Loucy (cell line): Measurements from ENCODE around the gene CLDN6.
"Not testable (repeated sequence)": the region's sequence is repeated elsewhere in the genome, so short reads cannot be mapped to it uniquely, and the experiment has no call there.

Experiments
- H2AFZ ChIP-seq: fragments of 200-600 bp; sonication (generic); 2 replicates; pipeline ENCODE4 v1.6.0; 2016; ENCODE audit warnings: antibody characterized with exemption, mild to moderate bottlenecking, low read length, moderate library complexity
- H3F3A ChIP-seq: fragments of 200-600 bp; 2 replicates; pipeline ENCODE4 v1.6.0; 2016; ENCODE audit warnings: antibody characterized with exemption, low read depth, mild to moderate bottlenecking
- H3K27me3 ChIP-seq: fragments of 200-600 bp; sonication (generic); 2 replicates; pipeline ENCODE4 v1.6.1; 2014; ENCODE audit warnings: low read length, mild to moderate bottlenecking; ENCODE audit not compliant: insufficient read depth, poor library complexity, severe bottlenecking
- H3K36me3 ChIP-seq: fragments of 200-600 bp; sonication (generic); 2 replicates; pipeline ENCODE4 v1.6.1; 2016; ENCODE audit warnings: low read length; ENCODE audit not compliant: insufficient read depth
- H3K4me1 ChIP-seq: fragments of 200-600 bp; sonication (generic); 2 replicates; pipeline ENCODE4 v1.5.1; 2014; ENCODE audit warnings: low read length, mild to moderate bottlenecking; ENCODE audit not compliant: insufficient read depth, poor library complexity, severe bottlenecking
- H3K4me2 ChIP-seq: fragments of 200-600 bp; sonication (generic); 2 replicates; pipeline ENCODE4 v1.6.0; 2014; ENCODE audit warnings: antibody characterized with exemption, low read length, low read depth, mild to moderate bottlenecking; ENCODE audit not compliant: poor library complexity, severe bottlenecking
- H3K4me3 ChIP-seq: fragments of 200-600 bp; sonication (generic); 2 replicates; pipeline ENCODE4 v1.5.1; 2014; ENCODE audit warnings: low read length, mild to moderate bottlenecking, mixed read lengths; ENCODE audit not compliant: poor library complexity, severe bottlenecking
- H3K79me2 ChIP-seq: fragments of 200-600 bp; sonication (generic); 2 replicates; pipeline ENCODE4 v1.6.1; 2014; ENCODE audit warnings: low read length; ENCODE audit not compliant: insufficient read depth
- H3K9ac ChIP-seq: fragments of 200-600 bp; sonication (generic); 2 replicates; pipeline ENCODE4 v1.6.0; 2014; ENCODE audit warnings: mild to moderate bottlenecking, low read depth, low read length, moderate library complexity; ENCODE audit not compliant: poor library complexity, severe bottlenecking
- H3K9me2 ChIP-seq: fragments of 200-600 bp; sonication (generic); replicated peaks from 2 replicates; pipeline ENCODE4 v1.6.1; 2016; ENCODE audit warnings: low read depth, low read length, mixed read lengths
- H3K9me3 ChIP-seq: fragments of 200-600 bp; sonication (generic); 2 replicates; pipeline ENCODE4 v1.6.1; 2014; ENCODE audit warnings: mild to moderate bottlenecking, antibody characterized with exemption, low read length, low read depth; ENCODE audit not compliant: insufficient read depth
- H4K20me1 ChIP-seq: fragments of 200-600 bp; sonication (generic); 2 replicates; pipeline ENCODE4 v1.6.0; 2014; ENCODE audit warnings: antibody characterized with exemption, low read length, mild to moderate bottlenecking; ENCODE audit not compliant: insufficient read depth, poor library complexity, severe bottlenecking
- EZH2phosphoT487 ChIP-seq: fragments of 200-600 bp; IDR thresholded peaks from 2 replicates; pipeline ENCODE4 v1.6.1; 2018; ENCODE audit warnings: antibody characterized with exemption, mild to moderate bottlenecking, moderate library complexity, borderline replicate concordance
- TF ChIP-seq, protein P1 (sequence below): fragments of 200-600 bp; sonication (generic); conservative IDR thresholded peaks from 2 replicates; pipeline ENCODE4 v1.5.1; 2014; ENCODE audit warnings: mild to moderate bottlenecking, antibody characterized with exemption, low read length

The CLDN6 gene

DNA sequence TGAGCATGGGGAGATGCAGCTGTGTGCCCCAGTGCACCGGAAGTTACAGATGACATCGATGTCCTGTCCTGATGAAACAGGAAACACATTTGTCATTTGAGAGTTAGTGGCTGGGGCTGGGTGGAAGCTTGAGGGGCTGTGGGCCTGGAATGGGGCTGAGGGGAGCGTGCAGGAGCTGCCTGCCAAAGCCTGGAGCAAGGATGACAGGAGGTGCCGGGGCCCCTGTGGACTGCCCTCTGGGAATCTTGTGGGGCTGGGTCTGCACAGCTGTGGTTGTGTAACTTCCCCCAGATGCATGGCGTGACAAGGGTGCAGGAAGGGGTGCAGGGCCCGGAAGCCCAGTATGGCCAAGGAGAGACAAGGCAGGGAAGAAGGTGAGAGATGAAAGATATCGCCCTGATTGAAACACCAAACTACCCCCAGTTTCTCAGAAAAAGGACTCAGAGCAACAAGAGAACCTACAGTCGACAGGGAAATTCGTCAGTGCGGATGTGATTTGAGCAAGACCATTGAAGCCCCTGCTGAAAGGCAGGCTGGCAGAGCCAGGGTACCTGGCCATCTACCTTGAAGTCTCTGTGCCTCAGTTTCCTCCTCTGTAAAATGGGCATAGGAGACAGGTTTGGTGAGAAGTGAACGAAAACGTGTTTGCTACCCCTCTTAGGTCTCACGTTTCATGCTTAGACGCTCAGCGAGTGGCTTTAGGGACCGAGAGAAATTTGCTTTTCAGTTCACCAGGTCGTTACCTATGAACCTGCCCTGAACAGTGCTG, 37.2 kb upstream of the CLDN6 start:
- H3K9ac ChIP-seq: no peak overlapping the region
- no peaks in the 10 kb centered on the region for H3K27me3 ChIP-seq
- peaks cover 18% of the 10 kb centered on the region; the same call in 1 of the 2 replicates for H3K79me2 ChIP-seq
- H3K9me2 ChIP-seq: no peaks in the 10 kb centered on the region
- TF ChIP-seq, protein P1, sequence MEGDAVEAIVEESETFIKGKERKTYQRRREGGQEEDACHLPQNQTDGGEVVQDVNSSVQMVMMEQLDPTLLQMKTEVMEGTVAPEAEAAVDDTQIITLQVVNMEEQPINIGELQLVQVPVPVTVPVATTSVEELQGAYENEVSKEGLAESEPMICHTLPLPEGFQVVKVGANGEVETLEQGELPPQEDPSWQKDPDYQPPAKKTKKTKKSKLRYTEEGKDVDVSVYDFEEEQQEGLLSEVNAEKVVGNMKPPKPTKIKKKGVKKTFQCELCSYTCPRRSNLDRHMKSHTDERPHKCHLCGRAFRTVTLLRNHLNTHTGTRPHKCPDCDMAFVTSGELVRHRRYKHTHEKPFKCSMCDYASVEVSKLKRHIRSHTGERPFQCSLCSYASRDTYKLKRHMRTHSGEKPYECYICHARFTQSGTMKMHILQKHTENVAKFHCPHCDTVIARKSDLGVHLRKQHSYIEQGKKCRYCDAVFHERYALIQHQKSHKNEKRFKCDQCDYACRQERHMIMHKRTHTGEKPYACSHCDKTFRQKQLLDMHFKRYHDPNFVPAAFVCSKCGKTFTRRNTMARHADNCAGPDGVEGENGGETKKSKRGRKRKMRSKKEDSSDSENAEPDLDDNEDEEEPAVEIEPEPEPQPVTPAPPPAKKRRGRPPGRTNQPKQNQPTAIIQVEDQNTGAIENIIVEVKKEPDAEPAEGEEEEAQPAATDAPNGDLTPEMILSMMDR: no peak
- no peak for TF ChIP-seq EZH2phosphoT487
- H3K9me3 ChIP-seq: no peaks in the 10 kb centered on the region
- peaks cover 8% of the 10 kb centered on the region for H4K20me1 ChIP-seq
- H3F3A ChIP-seq: no peaks in the 10 kb centered on the region
- no peak overlapping the region for H2AFZ ChIP-seq
- no peak overlapping the region for H3K4me3 ChIP-seq
- H3K4me2 ChIP-seq: no peak overlapping the region
- no peaks in the 10 kb centered on the region for H3K36me3 ChIP-seq
- peaks cover 10% of the 10 kb centered on the region for H3K4me1 ChIP-seq

DNA sequence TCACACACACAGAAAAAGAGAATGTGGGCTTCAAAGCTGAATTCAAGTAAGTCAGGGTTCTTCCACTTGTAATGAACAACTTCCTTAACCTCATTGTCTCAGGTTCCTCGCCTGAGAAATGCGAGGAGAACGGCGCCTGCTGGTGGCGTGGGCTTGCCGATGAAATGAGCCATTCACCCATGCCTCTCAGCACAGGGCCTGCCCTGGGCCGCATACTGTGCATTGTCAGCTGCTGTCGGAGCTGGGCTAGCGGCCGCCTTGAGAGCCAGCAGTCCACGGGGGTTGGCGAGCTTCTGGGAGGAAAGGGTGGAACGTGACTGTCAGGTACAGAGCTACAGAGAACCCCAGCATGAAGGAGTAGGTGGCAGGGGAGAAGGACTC, 35.3 kb upstream of the CLDN6 start:
- not testable (repeated sequence) for H3K9ac ChIP-seq

DNA sequence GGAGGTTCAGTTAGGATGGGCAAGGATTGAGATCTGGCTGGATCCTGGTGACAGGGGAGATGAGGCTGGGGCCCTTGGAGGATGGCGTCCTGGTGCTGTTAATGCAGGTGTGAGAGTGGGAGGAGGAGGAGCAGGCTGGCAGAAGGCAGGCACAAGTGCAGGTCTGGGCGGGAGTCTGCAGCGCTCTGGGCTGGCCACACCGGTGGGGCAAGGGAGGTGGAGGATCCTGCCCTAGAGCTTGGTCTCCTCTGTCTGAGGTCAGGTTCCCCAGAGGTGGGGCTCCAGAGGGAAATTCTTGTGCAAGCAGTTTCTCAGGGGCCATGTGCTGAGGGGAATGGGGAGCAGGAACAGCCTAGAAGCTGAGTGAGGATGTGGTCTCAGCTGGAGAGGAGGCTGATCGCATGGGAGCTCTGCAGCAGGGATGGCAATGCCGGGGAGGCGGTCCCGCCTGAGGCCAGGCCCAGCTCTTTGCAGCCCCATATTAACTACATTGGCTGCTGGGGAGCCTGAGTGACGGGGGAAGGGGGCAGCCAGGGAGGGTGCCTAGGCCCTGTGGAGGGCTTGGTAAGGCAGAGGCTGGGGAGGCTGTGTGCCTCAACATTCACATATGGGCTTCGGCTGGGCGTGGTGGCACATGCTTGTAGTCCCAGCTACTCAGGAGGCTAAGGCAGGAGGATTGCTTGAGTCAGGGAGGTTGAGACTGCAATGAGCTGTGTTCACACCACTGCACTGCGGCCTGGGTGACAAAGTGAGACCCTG, 34.8 kb upstream of the CLDN6 start:
- H3K79me2 ChIP-seq, H3K4me3 ChIP-seq, H3K27me3 ChIP-seq, H3K9me3 ChIP-seq, H4K20me1 ChIP-seq, H3K4me2 ChIP-seq, H3K9ac ChIP-seq, H3K9me2 ChIP-seq, H3K36me3 ChIP-seq, H2AFZ ChIP-seq, H3F3A ChIP-seq, H3K4me1 ChIP-seq: not testable (repeated sequence)

More for the DNA sequence above, 35.3 kb upstream of the CLDN6 start:
- not testable (repeated sequence) for H3K4me1 ChIP-seq, H3K9me2 ChIP-seq, H3K36me3 ChIP-seq, H2AFZ ChIP-seq, H3K27me3 ChIP-seq, H3F3A ChIP-seq, H4K20me1 ChIP-seq, H3K4me2 ChIP-seq, H3K9me3 ChIP-seq, H3K4me3 ChIP-seq
- peaks cover 12% of the 10 kb centered on the region; the same call in 1 of the 2 replicates for H3K79me2 ChIP-seq

DNA sequence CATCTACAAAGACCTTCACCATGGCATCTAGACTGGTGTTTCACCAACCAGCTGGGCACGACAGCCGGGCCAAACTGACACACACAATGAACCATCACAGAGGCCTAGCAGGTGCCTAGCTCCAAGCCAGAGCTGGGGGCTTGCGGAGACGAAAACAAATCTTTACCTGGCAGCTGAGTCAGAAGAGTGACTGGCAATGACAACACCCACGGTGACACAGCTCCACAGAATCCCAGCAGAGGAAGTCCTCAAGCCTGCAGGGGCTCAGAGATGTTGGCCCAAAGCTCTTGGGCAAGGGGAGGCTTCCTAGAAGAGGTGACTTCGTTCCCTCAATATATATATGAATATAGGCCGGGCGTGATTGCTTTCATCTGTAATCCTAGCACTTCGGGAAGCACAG, 33.5 kb upstream of the CLDN6 start:
- H3K9ac ChIP-seq: no peak overlapping the region
- no peak for TF ChIP-seq EZH2phosphoT487
- TF ChIP-seq, protein P1: no peak
- no peaks in the 10 kb centered on the region for H3K4me1 ChIP-seq
- H3K36me3 ChIP-seq: no peaks in the 10 kb centered on the region
- H2AFZ ChIP-seq: no peak overlapping the region
- H3K79me2 ChIP-seq: no peaks in the 10 kb centered on the region
- H3F3A ChIP-seq: no peaks in the 10 kb centered on the region
- no peak overlapping the region for H3K4me2 ChIP-seq
- H3K4me3 ChIP-seq: no peak overlapping the region
- no peaks in the 10 kb centered on the region for H4K20me1 ChIP-seq
- H3K9me3 ChIP-seq: no peaks in the 10 kb centered on the region
- H3K27me3 ChIP-seq: no peaks in the 10 kb centered on the region
- no peaks in the 10 kb centered on the region for H3K9me2 ChIP-seq
